GM12873 (cell line): ENCODE results near the gene GLG1.

ENCODE experiments used
- CTCF ChIP-seq: IDR thresholded peaks from 2 replicates; pipeline ENCODE4 v1.5.1; 2012; ENCODE audit warnings: low read depth, mild to moderate bottlenecking, moderate library complexity, low read length, control low read depth; ENCODE audit not compliant: insufficient read depth; ENCODE audit errors: missing control alignments

GLG1 gene

GRCh38 chr16:74623839-74624235 is 16.9 kb upstream of the GLG1 start:
- TF ChIP-seq CTCF: no peak

GRCh38 chr16:74623214-74623838 is 16.4 kb upstream of the GLG1 start:
- peak; percentile 66 for TF ChIP-seq CTCF

GRCh38 chr16:74622005-74622404 is 15.1 kb upstream of the GLG1 start:
- no peak for TF ChIP-seq CTCF

GRCh38 chr16:74617206-74617788 is 10.4 kb upstream of the GLG1 start:
- no peak for TF ChIP-seq CTCF

- no peak for TF ChIP-seq CTCF
These were observed 4.8 kb upstream of the GLG1 start for GRCh38 chr16:74611721-74612120.

GRCh38 chr16:74608944-74609343 is 2.0 kb upstream of the GLG1 start:
- TF ChIP-seq CTCF: no peak

- no peak for TF ChIP-seq CTCF
These were observed 1.5 kb upstream of the GLG1 start for GRCh38 chr16:74608381-74608780.
